ENCODE data around the gene HEMGN.

HEMGN gene

GRCh38 chr9:97940741-97941140, 2.8 kb upstream of the HEMGN start:
- Histone ChIP-seq H3K9me3 (ENCODE audit: control insufficient read depth, insufficient read depth, low read length) (no peaks in the 10 kb centered on the region), H3K27me3 (ENCODE audit: control insufficient read depth, insufficient read depth, low read length) (peaks cover 79% of the 10 kb centered on the region), H3K9ac (ENCODE audit: low read depth, low read length) (no peak overlapping the region), H3K4me1 (ENCODE audit: control insufficient read depth, insufficient read depth, low read length) (no peaks in the 10 kb centered on the region), H3K36me3 (ENCODE audit: control insufficient read depth, insufficient read depth, low read length) (no peaks in the 10 kb centered on the region), H3K4me3 (ENCODE audit: low read depth, low read length) (no peak overlapping the region)

- H3K36me3 ChIP-seq (ENCODE audit: control insufficient read depth, insufficient read depth, low read length) = no peaks in the 10 kb centered on the region
- no peak overlapping the region for H3K9ac ChIP-seq (ENCODE audit: low read depth, low read length)
- no peaks in the 10 kb centered on the region for H3K4me1 ChIP-seq (ENCODE audit: control insufficient read depth, insufficient read depth, low read length)
- peaks cover 84% of the 10 kb centered on the region for H3K27me3 ChIP-seq (ENCODE audit: control insufficient read depth, insufficient read depth, low read length)
- H3K4me3 ChIP-seq (ENCODE audit: low read depth, low read length) = no peak overlapping the region
- H3K9me3 ChIP-seq (ENCODE audit: control insufficient read depth, insufficient read depth, low read length) = no peaks in the 10 kb centered on the region
Measured at GRCh38 chr9:97940233-97940632, 2.3 kb upstream of the HEMGN start.

GRCh38 chr9:97936998-97937397, 974 bp downstream of the HEMGN start:
- H3K27me3 ChIP-seq (ENCODE audit: control insufficient read depth, insufficient read depth, low read length) = peaks cover 65% of the 10 kb centered on the region
- H3K36me3 ChIP-seq (ENCODE audit: control insufficient read depth, insufficient read depth, low read length) = no peaks in the 10 kb centered on the region
- H3K4me1 ChIP-seq (ENCODE audit: control insufficient read depth, insufficient read depth, low read length) = no peaks in the 10 kb centered on the region
- no peaks in the 10 kb centered on the region for H3K9me3 ChIP-seq (ENCODE audit: control insufficient read depth, insufficient read depth, low read length)
- H3K9ac ChIP-seq (ENCODE audit: low read depth, low read length) = no peak overlapping the region
- no peak overlapping the region for H3K4me3 ChIP-seq (ENCODE audit: low read depth, low read length)

GRCh38 chr9:97935276-97935675, 2.7 kb downstream of the HEMGN start:
- Histone ChIP-seq H3K4me3 (ENCODE audit: low read depth, low read length) (no peak overlapping the region), H3K36me3 (ENCODE audit: control insufficient read depth, insufficient read depth, low read length) (no peaks in the 10 kb centered on the region), H3K4me1 (ENCODE audit: control insufficient read depth, insufficient read depth, low read length) (no peaks in the 10 kb centered on the region), H3K9me3 (ENCODE audit: control insufficient read depth, insufficient read depth, low read length) (no peaks in the 10 kb centered on the region), H3K9ac (ENCODE audit: low read depth, low read length) (no peak overlapping the region), H3K27me3 (ENCODE audit: control insufficient read depth, insufficient read depth, low read length) (peaks cover 64% of the 10 kb centered on the region)

GRCh38 chr9:97934321-97935115, 3.5 kb downstream of the HEMGN start:
- peaks cover 61% of the 10 kb centered on the region for H3K27me3 ChIP-seq (ENCODE audit: control insufficient read depth, insufficient read depth, low read length)
- no peak overlapping the region for H3K9ac ChIP-seq (ENCODE audit: low read depth, low read length)
- H3K4me3 ChIP-seq (ENCODE audit: low read depth, low read length) = no peak overlapping the region
- H3K36me3 ChIP-seq (ENCODE audit: control insufficient read depth, insufficient read depth, low read length) = no peaks in the 10 kb centered on the region
- H3K9me3 ChIP-seq (ENCODE audit: control insufficient read depth, insufficient read depth, low read length) = no peaks in the 10 kb centered on the region
- no peaks in the 10 kb centered on the region for H3K4me1 ChIP-seq (ENCODE audit: control insufficient read depth, insufficient read depth, low read length)

GRCh38 chr9:97933297-97933998, 4.5 kb downstream of the HEMGN start:
- Histone ChIP-seq H3K4me3 (ENCODE audit: low read depth, low read length) (no peak overlapping the region), H3K4me1 (ENCODE audit: control insufficient read depth, insufficient read depth, low read length) (no peaks in the 10 kb centered on the region), H3K36me3 (ENCODE audit: control insufficient read depth, insufficient read depth, low read length) (no peaks in the 10 kb centered on the region), H3K27me3 (ENCODE audit: control insufficient read depth, insufficient read depth, low read length) (peaks cover 60% of the 10 kb centered on the region), H3K9me3 (ENCODE audit: control insufficient read depth, insufficient read depth, low read length) (no peaks in the 10 kb centered on the region), H3K9ac (ENCODE audit: low read depth, low read length) (no peak overlapping the region)

- H3K27me3 ChIP-seq (ENCODE audit: control insufficient read depth, insufficient read depth, low read length) = peaks cover 51% of the 10 kb centered on the region
- H3K4me3 ChIP-seq (ENCODE audit: low read depth, low read length) = no peak overlapping the region
- H3K9me3 ChIP-seq (ENCODE audit: control insufficient read depth, insufficient read depth, low read length) = no peaks in the 10 kb centered on the region
Measured at GRCh38 chr9:97930972-97931371, 7.0 kb downstream of the HEMGN start.

GRCh38 chr9:97928986-97929604, 8.9 kb downstream of the HEMGN start:
- Histone ChIP-seq H3K36me3 (ENCODE audit: control insufficient read depth, insufficient read depth, low read length) (no peaks in the 10 kb centered on the region), H3K9ac (ENCODE audit: low read depth, low read length) (no peak overlapping the region), H3K9me3 (ENCODE audit: control insufficient read depth, insufficient read depth, low read length) (no peaks in the 10 kb centered on the region), H3K4me1 (ENCODE audit: control insufficient read depth, insufficient read depth, low read length) (no peaks in the 10 kb centered on the region), H3K27me3 (ENCODE audit: control insufficient read depth, insufficient read depth, low read length) (peaks cover 44% of the 10 kb centered on the region), H3K4me3 (ENCODE audit: low read depth, low read length) (no peak overlapping the region)

More at GRCh38 chr9:97930972-97931371, 7.0 kb downstream of the HEMGN start:
- Histone ChIP-seq H3K4me1 (ENCODE audit: control insufficient read depth, insufficient read depth, low read length) (no peaks in the 10 kb centered on the region), H3K9ac (ENCODE audit: low read depth, low read length) (no peak overlapping the region), H3K36me3 (ENCODE audit: control insufficient read depth, insufficient read depth, low read length) (no peaks in the 10 kb centered on the region)

- Histone ChIP-seq H3K4me3 (ENCODE audit: low read depth, low read length) (no peak overlapping the region), H3K9ac (ENCODE audit: low read depth, low read length) (no peak overlapping the region), H3K9me3 (ENCODE audit: control insufficient read depth, insufficient read depth, low read length) (no peaks in the 10 kb centered on the region), H3K4me1 (ENCODE audit: control insufficient read depth, insufficient read depth, low read length) (no peaks in the 10 kb centered on the region), H3K27me3 (ENCODE audit: control insufficient read depth, insufficient read depth, low read length) (peaks cover 31% of the 10 kb centered on the region), H3K36me3 (ENCODE audit: control insufficient read depth, insufficient read depth, low read length) (no peaks in the 10 kb centered on the region)
Measured at GRCh38 chr9:97925497-97926334, 12.3 kb downstream of the HEMGN start.

- peaks cover 21% of the 10 kb centered on the region for H3K27me3 ChIP-seq (ENCODE audit: control insufficient read depth, insufficient read depth, low read length)
- no peak overlapping the region for H3K4me3 ChIP-seq (ENCODE audit: low read depth, low read length)
- H3K9me3 ChIP-seq (ENCODE audit: control insufficient read depth, insufficient read depth, low read length) = no peaks in the 10 kb centered on the region
- H3K36me3 ChIP-seq (ENCODE audit: control insufficient read depth, insufficient read depth, low read length) = no peaks in the 10 kb centered on the region
- H3K9ac ChIP-seq (ENCODE audit: low read depth, low read length) = no peak overlapping the region
- H3K4me1 ChIP-seq (ENCODE audit: control insufficient read depth, insufficient read depth, low read length) = no peaks in the 10 kb centered on the region
Measured at GRCh38 chr9:97924386-97924785, 13.6 kb downstream of the HEMGN start.

GRCh38 chr9:97923529-97924108, 14.4 kb downstream of the HEMGN start:
- H3K36me3 ChIP-seq (ENCODE audit: control insufficient read depth, insufficient read depth, low read length) = no peaks in the 10 kb centered on the region
- peaks cover 14% of the 10 kb centered on the region for H3K27me3 ChIP-seq (ENCODE audit: control insufficient read depth, insufficient read depth, low read length)
- H3K4me3 ChIP-seq (ENCODE audit: low read depth, low read length) = no peak overlapping the region
- no peaks in the 10 kb centered on the region for H3K9me3 ChIP-seq (ENCODE audit: control insufficient read depth, insufficient read depth, low read length)
- H3K4me1 ChIP-seq (ENCODE audit: control insufficient read depth, insufficient read depth, low read length) = no peaks in the 10 kb centered on the region
- no peak overlapping the region for H3K9ac ChIP-seq (ENCODE audit: low read depth, low read length)
